HG02885 (cell line): ENCODE measurements around the gene MINPP1.
A peak's percentile ranks its signal among the peaks of the same experiment; 100 is the strongest.

Experiments
- ATAC-seq: cut with Tn5 transposase; IDR thresholded peaks from one replicate; pipeline ENCODE4 v1.9.1; 2021; ENCODE audit warnings: mild to moderate bottlenecking; ENCODE audit not compliant: unreplicated experiment, poor library complexity

The MINPP1 gene

DNA sequence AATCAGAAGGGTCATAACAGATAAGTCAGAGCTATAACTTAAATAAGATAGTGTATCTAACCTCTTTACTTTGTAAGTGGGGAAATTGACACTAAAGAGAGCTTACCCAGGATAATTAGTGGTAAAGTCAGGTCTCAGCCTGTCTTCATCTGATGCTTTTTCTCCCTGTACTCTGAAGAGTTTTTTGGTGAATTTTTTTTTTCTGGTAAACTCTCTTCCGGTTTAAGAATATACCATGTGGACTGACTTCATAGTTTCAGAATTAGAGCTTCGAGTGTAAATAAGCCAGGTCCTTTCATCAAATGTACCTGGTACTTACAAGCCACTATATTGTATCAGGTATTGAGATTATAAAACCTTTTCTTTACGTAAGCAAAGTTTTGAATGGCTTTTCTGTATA, 6.8 kb downstream of the MINPP1 start:
- ATAC-seq, result no peak

DNA sequence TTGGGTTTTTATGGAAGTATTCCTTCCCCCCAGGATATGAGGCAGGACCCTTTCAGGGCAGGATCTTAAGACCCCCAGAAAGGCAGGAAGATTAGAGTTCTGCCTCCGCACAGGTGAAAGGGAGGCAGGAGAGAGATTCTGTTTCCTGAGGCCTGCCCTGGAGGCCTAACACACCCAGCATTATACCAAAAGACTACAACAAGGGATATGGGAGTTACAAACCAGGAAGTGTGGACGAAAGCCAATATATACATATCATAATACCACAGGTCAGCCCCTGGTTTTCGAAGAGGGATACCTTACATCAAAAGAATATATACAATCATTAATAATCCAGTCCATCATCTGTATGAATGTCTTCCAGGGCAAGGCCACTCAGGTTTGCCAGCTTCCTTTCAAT, 14.2 kb downstream of the MINPP1 start:
- no peak for ATAC-seq

DNA sequence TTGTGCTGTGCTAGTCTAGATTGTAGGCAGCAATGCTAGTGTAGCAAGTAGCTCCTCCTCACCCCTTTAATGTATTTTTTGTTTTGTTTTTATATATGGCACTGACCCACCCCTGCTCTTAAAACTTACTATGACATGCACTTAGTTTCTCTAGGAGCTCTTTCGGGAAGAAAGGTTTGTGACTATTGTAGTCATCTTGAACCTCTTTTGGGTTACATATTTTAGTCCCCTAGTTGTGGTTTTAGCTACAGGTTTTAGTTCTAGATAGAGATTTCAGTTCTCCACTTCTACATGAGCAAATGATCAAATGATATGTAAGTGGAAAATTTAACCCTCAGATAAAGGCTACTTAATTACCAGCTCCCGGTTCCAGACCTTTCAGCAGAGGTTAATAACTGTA, 14.9 kb downstream of the MINPP1 start:
- ATAC-seq, result peak; percentile 82

- ATAC-seq, result no peak
Observed at GRCh38 chr10:87523731-87524130, 19.0 kb downstream of the MINPP1 start.

GRCh38 chr10:87524296-87524695, 19.6 kb downstream of the MINPP1 start:
- ATAC-seq, result no peak

DNA sequence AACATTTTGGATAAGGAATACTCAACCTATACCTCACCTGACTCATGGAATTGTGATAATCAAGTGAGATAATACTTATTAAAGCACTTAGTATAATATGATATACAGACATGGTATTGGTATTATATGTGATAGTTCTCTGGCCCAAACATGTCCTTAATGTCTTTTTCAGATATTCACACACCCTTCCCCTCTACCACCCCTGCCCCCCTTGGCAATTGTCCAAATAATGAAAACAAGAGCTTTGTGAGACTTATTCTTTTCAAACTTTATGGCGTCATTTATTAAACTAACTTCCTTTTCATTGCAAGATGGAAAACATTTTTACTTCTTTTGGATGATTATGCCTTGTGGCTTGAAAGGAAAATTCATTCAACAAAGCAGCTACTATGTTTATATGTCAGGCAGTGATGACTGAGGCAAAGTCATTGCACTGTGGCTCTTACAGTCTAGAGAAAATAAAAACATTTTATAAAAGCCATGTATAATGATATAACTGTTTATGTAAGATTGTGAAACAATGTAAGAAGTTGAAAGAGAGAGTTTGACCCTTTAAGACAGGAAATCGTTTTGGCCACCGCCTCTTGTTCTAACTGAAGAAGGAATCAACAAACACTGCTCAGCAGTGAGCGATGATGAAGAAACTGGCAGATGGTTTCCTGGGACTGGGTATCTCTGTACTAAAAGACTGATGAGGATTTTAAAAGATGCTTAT, 27.4 kb downstream of the MINPP1 start:
- no peak for ATAC-seq

GRCh38 chr10:87532696-87533095, 28.0 kb downstream of the MINPP1 start:
- ATAC-seq, result no peak

- ATAC-seq, result peak; percentile 73
Observed at GRCh38 chr10:87534173-87534858, 29.6 kb downstream of the MINPP1 start.

DNA sequence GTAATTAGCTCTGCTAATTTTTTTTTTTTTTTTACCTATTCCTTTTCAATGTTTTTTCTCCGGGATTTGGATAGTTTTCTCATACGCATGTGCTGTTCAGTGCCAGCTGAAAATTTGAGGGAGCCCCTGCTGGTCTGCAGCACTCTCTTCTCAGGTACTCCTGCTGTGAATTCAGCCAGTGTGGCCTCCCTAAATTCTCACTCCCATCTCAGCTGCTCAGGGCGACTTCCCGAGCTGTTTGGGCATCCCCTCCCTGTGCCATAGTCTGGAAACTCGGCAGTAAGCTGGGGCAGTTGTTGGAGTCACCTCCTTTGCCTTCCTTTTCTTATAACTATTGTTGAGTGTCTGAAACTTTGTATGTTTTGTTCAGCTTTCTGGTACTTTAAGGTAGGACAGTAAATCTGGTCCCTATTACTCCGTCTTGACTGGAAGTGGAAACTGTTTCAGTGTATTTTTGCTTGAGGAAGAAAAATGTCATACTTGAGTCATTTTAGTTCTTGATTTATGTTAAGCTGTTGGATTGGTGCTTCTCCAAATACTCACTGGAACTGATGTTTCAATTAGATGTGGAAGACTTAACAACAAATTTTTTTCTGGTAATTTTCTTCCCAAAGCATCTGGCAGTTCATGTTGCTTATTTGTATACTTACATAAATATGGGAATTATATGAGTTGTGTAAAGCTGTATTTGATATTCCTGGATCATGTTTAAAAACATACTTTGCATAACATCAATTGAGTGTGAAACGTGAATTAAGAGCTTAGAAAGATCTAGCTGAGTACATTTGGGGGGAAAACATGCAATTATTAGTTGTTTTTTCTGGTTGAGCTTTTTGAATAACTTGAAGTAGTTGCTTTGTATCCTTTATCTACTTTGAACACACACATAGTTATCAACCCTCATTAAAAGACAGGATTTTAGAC, 33.7 kb downstream of the MINPP1 start:
- no peak for ATAC-seq

DNA sequence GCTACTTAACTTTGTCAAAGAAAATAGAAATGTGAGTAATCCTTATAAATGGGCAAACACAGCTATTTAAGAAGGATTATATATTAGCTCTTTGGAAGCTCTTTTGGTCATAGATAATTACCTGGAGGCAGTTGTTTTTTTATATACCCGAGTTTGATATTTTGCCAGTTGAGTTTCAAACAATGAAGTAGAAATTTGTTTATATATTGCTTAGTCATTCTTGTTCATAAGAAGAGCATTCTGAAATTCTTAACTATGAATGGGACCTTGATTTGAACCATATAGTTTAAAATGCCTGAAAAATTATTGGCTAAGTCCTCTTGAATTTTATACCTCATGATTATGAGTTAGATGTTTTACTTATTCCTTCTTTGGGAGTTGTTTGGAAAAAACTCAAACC, 36.4 kb downstream of the MINPP1 start:
- ATAC-seq, result no peak

- ATAC-seq, result no peak
Observed at GRCh38 chr10:87544721-87545120, 40.0 kb downstream of the MINPP1 start.

DNA sequence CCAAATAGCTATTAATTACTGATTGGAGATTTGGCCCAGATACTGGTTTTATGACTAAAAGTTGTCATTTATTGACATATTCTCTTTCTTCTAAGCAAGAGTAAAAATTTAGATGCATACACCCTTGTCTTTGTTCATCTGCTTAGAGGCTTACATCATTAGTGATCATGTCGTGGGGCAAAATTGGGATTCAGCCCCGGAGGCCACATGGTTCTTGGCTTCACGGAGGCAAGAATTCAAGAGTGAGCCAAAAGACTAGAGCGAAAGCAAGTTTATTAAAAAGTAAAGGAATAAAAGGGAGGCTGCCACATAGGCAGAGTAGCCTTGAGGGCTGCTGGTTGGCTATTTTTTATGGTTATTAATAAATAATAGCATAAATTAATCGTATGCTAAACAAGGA, 41.1 kb downstream of the MINPP1 start:
- ATAC-seq, result no peak

GRCh38 chr10:87546210-87546609, 41.5 kb downstream of the MINPP1 start:
- no peak for ATAC-seq

DNA sequence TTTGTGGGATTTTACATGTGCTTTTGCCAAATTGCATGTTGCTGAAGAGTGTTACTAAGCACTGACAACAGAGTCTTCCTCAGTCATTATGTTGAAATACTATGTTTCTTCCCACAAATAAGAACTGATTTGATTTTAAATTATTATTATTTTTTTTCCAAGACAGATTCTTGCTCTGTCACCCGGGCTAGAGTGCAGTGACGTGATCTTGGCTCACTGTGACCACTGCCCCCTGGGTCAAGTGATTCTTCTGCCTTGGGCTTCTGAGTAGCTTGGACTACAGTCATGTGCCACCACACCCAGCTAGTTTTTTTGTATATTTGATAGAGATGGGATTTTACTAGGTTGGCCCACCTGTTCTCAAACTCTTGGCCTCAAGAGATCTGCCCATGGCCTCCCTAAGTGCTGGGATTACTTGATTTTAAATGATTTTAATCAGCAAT, 42.3 kb downstream of the MINPP1 start:
- ATAC-seq, result no peak

DNA sequence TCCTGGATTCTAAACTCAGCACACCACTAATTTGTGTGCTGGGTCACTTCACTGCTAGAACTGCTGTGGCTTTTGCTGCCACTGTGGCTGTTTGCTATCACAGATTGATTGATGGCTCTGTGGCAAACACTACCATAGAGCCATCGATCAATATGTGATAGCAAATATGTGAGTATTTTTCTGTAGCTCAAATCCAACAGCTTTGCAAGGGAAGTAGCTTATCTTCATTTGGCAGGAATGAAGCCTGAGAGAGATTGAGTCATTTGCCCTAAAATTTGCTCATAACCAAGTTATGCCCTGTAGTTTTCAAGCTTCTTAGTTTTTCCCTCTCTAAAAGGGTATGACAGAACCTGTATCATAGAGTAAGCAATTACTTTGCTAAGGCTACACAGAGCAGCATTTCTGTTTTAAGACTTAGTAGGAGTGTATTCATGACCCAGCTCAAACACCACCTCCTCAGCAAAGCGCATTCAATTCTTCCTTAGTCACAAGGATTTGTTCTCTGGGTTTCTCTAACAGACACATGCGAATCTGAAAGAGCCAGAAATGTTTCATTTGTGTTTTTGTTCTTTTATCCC, 43.1 kb downstream of the MINPP1 start:
- no peak for ATAC-seq

DNA sequence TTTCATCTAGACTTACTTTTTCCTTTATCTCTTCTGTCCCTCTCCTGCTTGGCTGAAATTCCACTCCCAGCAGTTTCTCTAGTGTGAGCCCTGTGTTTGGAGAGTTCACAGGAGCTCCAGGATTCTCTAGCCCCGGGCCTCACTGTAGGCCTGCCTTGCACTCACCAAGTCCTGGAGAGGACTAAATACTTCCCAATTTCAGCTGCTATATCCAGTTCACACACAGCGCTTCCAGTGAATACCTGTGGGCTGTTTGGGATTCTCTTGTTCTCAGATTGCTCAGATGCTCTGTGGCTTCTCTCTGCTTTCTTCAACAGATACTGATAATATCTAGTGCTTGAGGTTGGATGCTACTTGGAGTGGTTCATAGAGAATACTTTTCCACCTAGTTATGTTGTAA, 46.0 kb downstream of the MINPP1 start:
- ATAC-seq, result no peak

DNA sequence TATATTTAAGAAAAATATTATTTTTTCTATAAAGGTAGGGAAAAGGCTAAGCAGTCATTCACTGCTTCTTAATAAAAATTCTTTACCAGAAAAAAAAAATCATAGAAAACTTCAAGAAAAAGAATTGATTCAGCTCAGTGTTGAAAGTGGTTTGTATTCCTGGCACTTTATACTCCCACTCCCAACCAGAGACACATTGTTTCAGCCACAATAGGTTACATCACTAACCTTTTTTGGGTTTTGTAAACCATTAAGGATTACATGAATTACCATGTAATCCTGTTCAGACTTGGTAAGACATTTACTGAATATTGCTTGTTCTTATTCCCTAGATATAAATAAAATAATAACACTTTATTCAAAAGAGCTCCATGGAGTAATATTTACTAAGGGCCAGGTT, 46.6 kb downstream of the MINPP1 start:
- no peak for ATAC-seq

- no peak for ATAC-seq
Observed at GRCh38 chr10:87552248-87552929, 47.7 kb downstream of the MINPP1 start.

DNA sequence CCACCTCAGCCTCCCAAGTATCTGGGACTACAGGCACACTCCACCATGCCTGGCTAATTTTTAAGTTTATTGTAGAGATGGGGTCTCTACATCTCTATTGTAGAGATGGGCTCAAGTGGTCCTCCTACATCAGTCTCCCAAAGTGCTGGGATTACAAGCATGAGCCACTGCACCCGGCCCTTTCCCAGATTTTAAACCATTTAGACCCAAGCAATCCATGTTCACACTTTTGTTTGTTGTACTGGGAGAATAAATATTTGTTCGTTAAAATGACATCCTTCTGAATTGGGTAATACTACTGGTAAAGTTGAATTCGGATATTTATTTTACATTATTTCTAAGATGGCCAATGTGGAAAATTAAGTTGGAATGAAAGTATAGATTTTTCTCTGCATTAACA, 52.7 kb downstream of the MINPP1 start:
- no peak for ATAC-seq

DNA sequence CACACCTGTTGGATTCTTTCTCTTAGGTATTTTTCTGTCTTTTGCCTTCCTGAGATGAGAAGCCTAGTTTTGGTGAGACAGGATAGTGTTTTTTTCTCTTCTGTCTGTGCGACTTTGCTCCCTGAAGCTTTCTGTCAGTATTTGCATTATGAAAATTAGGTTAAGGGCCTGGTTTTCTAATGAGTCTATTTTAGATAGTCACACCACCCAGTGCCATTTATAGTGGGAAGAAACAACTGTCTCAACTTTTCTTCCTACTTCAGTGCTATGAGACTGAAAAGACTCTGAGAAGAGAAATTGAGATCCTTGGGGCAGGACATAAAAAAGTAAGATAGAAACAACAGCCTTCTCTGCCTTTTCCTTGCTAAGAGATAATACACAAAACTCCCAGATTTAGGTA, 53.6 kb downstream of the MINPP1 start:
- no peak for ATAC-seq
